Stimulated activated effector memory CD8-positive, alpha-beta T cell treated with anti-CD3 and anti-CD28 coated beads, Interleukin-12 subunit alpha, Interleukin-12 subunit beta, amount 100 ng/mL, for 72 hours (primary cell): ENCODE results near the gene NUDT16.
"Not testable (repeated sequence)": the region's sequence is repeated elsewhere in the genome, so short reads cannot be mapped to it uniquely, and the experiment has no call there.

Experiments
- ATAC-seq: fragments of 150-1000 bp; cut with Tn5 transposase; 2 replicates; pipeline ENCODE4 v1.10.0; 2021
- DNase-seq, 2 donors: peaks; one replicate each; pipeline ENCODE4 v3.0.0; 2021 to 2022; ENCODE audit warnings: low spot score in 2 of 2
- H3K27ac Mint-ChIP-seq: one replicate; pipeline ENCODE4 v1.8.0; 2022; ENCODE audit warnings: mild to moderate bottlenecking, mixed read lengths
- H3K36me3 Mint-ChIP-seq: one replicate; pipeline ENCODE4 v1.8.0; 2022; ENCODE audit warnings: mild to moderate bottlenecking, mixed read lengths
- H3K4me1 Mint-ChIP-seq: one replicate; pipeline ENCODE4 v1.8.0; 2022; ENCODE audit warnings: mixed read lengths
- H3K4me3 Mint-ChIP-seq: one replicate; pipeline ENCODE4 v1.8.0; 2022; ENCODE audit warnings: mild to moderate bottlenecking, mixed read lengths
- H3K9me3 Mint-ChIP-seq: one replicate; pipeline ENCODE4 v1.8.0; 2022; ENCODE audit warnings: mixed read lengths

The NUDT16 gene

DNA sequence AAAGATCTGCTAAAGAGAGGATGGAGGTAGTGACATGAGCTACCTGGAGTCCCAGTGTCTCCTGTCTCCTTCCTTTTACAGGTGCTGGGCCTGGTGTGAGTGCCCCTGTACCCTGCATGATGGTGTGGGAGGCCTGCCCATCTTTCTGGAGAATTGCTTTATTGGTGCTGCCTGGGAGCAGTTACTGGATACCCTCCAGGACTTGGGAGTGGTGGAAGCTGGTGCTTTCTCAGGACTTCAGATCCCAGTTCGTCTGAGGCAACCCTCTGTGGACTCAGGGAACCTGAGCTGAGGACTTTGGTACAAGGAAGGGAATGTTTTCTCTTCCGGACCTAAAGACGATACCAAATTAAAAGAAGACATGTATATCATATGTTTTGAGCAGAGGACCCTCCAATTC, 18.3 kb upstream of the NUDT16 start:
- no peaks in the 10 kb centered on the region for H3K9me3 Mint-ChIP-seq
- H3K27ac Mint-ChIP-seq, result no peak overlapping the region
- H3K4me3 Mint-ChIP-seq, result no peak overlapping the region
- ATAC-seq (no peak), DNase-seq (no peak)
- peaks cover 4% of the 10 kb centered on the region for H3K36me3 Mint-ChIP-seq
- peaks cover 15% of the 10 kb centered on the region for H3K4me1 Mint-ChIP-seq

DNA sequence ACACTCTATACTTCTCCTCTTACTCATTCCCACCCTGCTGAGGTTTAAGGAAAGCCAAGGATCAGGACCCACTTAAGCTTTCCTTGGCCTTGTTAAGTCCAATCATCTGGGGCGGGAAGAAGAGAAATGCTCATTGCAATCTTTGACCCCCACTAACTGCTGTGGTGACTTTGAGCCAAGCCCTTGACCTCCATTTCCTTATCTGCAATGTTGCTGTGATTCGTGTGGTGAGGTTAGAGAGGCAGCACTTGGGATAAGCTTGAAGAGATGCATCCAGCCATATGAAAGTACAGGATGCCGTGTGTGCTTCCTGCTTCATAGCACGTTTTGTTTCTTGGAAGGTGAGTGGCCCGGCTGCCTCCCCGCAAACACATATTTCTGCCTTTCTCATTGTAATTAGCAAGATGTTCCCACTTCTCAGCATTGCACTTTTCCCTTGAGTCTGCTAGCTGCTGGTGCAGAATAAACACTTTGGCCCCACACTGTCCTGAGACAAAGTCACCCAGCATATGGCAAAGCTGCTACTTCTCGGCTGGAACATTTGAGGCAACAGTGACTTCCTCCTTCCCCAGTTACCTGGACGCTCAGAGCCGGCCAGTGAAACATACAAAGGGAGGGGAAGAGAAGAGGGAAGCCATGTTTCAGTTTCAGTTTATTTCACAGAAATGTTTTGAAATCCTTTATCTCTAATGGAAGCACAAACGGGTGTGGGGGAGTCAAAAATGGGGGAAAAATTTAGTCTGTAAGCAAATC, 10.5 kb upstream of the NUDT16 start:
- DNase-seq, result no peak
- no peaks in the 10 kb centered on the region for H3K9me3 Mint-ChIP-seq
- H3K4me1 Mint-ChIP-seq, result no peaks in the 10 kb centered on the region
- no peak overlapping the region for H3K27ac Mint-ChIP-seq
- ATAC-seq, result no peak
- no peak overlapping the region for H3K4me3 Mint-ChIP-seq
- no peaks in the 10 kb centered on the region for H3K36me3 Mint-ChIP-seq

DNA sequence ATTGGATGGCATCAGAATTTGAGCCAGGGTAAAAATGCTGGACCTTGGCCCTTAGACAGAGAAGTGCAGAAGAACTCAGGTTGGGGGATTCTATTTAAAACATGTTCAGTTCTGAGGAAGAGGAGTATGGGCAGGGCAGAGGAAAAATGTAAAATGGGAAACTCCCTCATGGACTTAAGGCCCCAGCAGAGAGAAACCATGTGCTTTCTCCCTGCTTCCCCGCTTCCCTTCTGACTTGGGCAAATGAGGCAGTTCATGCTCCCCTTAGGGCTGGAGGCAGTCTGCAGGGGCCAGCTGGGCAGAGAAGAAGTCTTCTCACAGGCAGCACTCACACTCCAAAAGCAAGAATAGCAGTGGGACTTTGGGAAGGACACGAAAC, 9.9 kb upstream of the NUDT16 start:
- no peak overlapping the region for H3K27ac Mint-ChIP-seq
- DNase-seq (no peak), ATAC-seq (no peak)
- no peaks in the 10 kb centered on the region for H3K4me1 Mint-ChIP-seq
- no peaks in the 10 kb centered on the region for H3K36me3 Mint-ChIP-seq
- H3K4me3 Mint-ChIP-seq, result no peak overlapping the region
- no peaks in the 10 kb centered on the region for H3K9me3 Mint-ChIP-seq

DNA sequence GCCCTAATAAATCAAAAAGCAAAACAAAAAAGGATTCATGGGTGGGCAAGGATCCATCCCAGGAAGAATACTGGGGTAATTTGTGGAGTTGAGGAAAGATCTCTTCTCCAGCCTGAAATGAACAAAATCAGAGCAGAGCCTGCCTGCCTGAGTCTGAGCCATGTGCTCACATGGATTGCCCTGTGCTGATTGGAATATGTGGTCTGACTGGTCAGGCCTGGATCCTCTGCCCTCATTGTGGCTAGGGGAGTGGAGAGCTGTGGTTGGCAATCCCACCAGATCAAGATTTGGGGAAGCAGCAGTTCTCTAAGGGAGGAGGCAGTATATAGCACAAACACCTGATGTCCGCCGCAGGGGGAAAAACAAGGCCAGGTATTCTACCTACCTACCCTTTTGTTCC, 6.8 kb upstream of the NUDT16 start:
- Mint-ChIP-seq H3K27ac (no peak overlapping the region), H3K36me3 (no peaks in the 10 kb centered on the region), H3K4me1 (no peaks in the 10 kb centered on the region), H3K4me3 (no peak overlapping the region), H3K9me3 (no peaks in the 10 kb centered on the region)
- ATAC-seq (no peak), DNase-seq (no peak)

DNA sequence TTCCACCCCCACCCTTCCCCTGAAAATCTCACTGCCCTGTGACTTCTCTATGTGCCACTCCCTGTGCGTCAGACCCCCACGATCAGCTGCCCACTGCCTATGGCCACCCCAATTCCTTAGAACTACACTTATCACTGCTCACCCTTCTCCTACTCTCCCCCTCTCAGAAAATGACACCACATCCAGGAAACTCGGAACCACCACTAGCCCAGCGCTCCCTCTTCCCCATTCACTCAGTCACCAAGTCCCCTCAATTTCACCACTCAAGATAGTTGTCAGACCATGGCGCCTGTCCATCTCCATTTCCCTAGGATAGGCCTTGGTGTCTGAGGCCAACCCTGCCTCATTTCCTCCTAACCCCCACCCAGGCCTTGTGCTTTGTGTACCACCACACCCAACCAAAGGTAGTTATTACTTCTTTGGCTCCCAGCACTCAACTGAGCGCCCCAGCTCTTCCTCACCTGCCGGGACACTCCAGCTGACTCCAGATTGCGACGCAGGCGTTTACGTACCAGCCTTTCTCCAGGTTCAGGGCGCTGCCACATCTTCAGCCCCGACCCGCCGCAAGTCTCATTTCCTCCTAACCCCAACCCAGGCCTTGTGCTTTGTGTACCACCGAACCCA, 641 bp upstream of the NUDT16 start:
- peaks cover 35% of the 10 kb centered on the region for H3K4me1 Mint-ChIP-seq
- not testable (repeated sequence) for H3K9me3 Mint-ChIP-seq, ATAC-seq, DNase-seq
- H3K27ac Mint-ChIP-seq, result peak overlapping the region; percentile 94
- H3K36me3 Mint-ChIP-seq, result peaks cover 18% of the 10 kb centered on the region
- peak overlapping the region; percentile 91 for H3K4me3 Mint-ChIP-seq

DNA sequence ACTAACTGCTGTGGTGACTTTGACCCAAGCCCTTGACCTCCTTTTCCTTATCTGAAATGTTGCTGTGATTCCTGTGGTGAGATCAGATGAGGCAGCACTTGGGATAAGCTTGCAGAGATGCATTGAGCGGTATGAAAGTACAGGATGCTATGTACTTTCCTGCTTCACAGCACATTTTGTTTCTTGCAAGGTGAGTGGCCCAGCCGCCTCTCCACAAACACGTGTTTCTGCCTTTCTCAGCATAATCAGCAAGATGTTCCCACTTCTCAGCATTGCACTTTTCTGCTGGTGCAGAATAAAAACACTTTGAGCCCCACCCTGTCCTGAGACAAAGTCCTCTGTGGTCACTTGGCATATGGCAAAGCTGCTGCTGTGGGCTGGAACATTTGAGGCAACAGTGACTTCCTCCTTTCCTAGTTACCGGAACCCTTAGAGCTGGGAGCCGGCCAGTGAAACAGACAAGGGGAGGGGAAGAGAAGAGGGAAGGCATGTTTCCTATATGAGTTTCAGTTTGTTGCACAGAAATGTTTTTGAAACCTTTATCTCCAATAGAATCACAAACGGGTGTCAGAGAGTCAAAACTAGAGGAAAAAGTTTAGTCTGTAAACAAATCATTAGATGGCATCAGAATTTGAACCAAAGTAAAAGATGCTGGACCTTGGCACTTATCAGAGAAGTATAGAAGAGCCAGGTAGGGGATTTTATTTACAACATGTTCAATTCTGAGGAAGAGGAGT, 5.0 kb downstream of the NUDT16 start:
- Mint-ChIP-seq H3K9me3 (no peaks in the 10 kb centered on the region), H3K27ac (peak overlapping the region; percentile 67), H3K36me3 (peaks cover 9% of the 10 kb centered on the region), H3K4me1 (peaks cover 36% of the 10 kb centered on the region), H3K4me3 (no peak overlapping the region)
- ATAC-seq (no peak), DNase-seq (no peak)

DNA sequence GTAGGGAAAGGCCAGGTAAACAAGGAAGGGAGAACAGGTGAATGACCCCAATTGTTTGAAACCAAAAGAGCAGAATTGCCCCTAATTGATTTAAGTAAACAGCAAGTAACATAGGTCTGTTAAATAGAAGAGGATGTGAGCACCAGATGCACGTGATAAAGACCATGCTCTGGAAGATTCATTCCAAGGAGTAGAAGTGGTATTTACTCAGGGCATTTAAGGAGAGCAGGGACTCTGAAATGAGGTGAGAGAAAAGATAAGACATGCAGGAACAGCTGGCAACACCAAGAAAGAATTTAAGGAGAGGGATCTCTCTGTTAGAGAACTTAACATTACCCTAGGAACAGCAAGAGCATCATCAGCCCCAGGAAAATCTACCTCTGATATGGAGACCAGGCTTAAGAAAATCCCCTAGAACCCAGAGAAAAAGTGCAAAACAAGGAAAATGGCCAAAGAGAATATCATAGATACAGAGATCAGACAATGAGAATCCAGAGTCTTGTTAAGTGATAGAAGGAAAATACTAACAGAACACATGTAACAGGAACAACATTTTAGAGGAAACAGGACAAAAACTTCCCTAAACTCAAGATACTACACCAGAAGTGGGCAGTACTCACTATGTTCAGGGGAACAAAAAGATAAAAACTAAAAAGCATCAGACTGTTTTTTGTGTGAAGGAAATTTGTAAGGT, 6.4 kb downstream of the NUDT16 start:
- Mint-ChIP-seq H3K9me3 (no peaks in the 10 kb centered on the region), H3K36me3 (peaks cover 9% of the 10 kb centered on the region), H3K4me3 (no peak overlapping the region), H3K27ac (no peak overlapping the region), H3K4me1 (peaks cover 28% of the 10 kb centered on the region)
- ATAC-seq, result no peak
- DNase-seq, result no peak

DNA sequence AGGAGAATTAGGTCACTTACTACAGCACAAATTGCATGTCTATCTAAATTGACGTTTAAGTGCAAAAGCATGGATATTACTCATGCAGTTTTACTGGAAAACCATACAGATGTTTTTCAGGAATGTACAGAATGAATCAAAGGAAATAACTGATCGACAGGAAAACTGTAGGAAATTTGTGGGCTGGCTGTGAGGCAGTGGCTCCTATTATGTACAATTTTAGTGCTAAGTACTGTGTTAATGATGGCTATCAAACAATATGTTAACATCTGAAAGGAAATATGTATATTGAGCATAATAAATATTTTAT, 6.9 kb downstream of the NUDT16 start:
- Mint-ChIP-seq H3K36me3 (peaks cover 9% of the 10 kb centered on the region), H3K4me3 (no peak overlapping the region), H3K27ac (no peak overlapping the region), H3K9me3 (no peaks in the 10 kb centered on the region), H3K4me1 (peaks cover 28% of the 10 kb centered on the region)
- DNase-seq, result no peak
- no peak for ATAC-seq

DNA sequence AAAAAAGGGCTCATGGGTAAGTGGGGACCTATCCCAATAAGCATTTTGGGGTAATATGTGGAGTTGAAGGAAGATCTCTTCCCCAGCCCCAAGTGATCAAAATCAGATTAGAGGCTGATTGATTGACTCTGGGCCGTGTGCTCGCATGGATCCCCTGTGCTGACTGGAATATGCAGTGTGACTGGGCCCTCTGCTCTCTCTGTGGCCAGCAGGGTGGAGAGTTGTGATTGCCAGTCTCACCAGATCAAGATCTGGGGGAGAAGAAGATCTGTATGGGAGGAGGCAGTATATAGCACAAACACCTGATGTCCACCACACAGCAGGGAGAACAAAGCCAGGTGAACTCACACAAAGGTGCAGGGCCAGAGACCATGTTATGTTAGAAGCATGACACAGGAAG, 8.8 kb downstream of the NUDT16 start:
- H3K36me3 Mint-ChIP-seq, result no peaks in the 10 kb centered on the region
- peaks cover 12% of the 10 kb centered on the region for H3K4me1 Mint-ChIP-seq
- ATAC-seq, result no peak
- no peak overlapping the region for H3K4me3 Mint-ChIP-seq
- DNase-seq, result no peak
- no peaks in the 10 kb centered on the region for H3K9me3 Mint-ChIP-seq
- no peak overlapping the region for H3K27ac Mint-ChIP-seq

DNA sequence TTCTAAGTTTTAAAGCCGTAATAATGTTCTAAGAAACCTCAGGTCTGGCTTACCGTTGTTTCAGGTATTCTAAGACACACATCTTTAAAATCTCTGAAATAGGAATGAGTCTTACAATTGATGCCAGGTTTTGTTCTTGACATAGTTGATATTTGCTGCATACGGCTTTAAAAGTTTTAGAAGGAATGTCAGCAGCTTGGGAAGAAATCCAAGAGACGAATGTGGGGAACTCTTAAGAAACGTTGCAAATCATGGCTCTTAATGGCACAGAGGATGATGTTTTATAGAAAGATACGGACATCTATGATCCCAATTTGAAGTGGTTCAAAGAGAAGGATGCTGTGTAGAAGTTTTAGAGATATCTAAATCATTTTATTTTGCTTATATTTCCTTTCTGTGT, 11.5 kb downstream of the NUDT16 start:
- H3K36me3 Mint-ChIP-seq, result no peaks in the 10 kb centered on the region
- H3K4me3 Mint-ChIP-seq, result no peak overlapping the region
- DNase-seq (no peak), ATAC-seq (no peak)
- no peaks in the 10 kb centered on the region for H3K4me1 Mint-ChIP-seq
- no peaks in the 10 kb centered on the region for H3K9me3 Mint-ChIP-seq
- no peak overlapping the region for H3K27ac Mint-ChIP-seq

DNA sequence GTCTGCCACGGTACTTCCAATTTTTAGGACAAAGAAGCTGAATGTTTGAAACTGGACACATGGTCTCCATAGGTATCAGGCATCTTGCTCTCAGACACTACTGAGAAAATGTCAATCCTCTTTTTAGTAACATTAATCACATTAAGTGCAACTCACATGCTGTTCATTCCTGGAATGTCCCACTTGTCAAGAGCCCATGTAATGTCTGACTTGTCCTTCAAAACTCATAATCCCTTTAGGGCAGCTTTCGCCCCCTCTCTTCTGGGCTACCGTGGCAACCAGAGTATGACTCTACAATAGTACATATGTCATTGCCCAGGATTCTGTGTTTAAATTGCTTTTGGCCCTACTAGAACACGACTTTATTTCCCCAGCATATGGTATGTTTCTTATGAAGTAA, 12.3 kb downstream of the NUDT16 start:
- DNase-seq, result no peak
- no peaks in the 10 kb centered on the region for H3K36me3 Mint-ChIP-seq
- no peak overlapping the region for H3K27ac Mint-ChIP-seq
- H3K9me3 Mint-ChIP-seq, result no peaks in the 10 kb centered on the region
- no peak overlapping the region for H3K4me3 Mint-ChIP-seq
- H3K4me1 Mint-ChIP-seq, result no peaks in the 10 kb centered on the region
- ATAC-seq, result no peak

DNA sequence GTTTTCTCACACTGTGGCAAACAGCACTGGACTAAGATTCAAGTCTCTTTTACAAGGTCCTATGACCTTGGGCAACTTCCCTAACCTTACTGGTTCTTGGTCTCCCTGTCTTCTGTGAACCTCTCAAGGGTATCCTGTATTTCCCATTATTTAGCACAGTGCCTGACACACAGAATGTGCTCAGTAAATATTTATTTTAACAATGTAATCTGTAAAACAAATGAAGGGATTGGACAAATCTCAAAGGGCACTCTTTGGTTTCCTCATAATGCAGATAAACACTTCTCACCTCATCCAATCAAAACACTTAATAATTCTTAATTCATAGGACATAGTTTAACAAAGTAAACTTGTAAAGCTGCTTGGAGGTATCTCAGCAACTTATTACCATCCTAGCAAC, 12.8 kb downstream of the NUDT16 start:
- Mint-ChIP-seq H3K36me3 (no peaks in the 10 kb centered on the region), H3K4me1 (no peaks in the 10 kb centered on the region), H3K27ac (no peak overlapping the region), H3K9me3 (no peaks in the 10 kb centered on the region), H3K4me3 (no peak overlapping the region)
- ATAC-seq, result no peak
- DNase-seq, result no peak

DNA sequence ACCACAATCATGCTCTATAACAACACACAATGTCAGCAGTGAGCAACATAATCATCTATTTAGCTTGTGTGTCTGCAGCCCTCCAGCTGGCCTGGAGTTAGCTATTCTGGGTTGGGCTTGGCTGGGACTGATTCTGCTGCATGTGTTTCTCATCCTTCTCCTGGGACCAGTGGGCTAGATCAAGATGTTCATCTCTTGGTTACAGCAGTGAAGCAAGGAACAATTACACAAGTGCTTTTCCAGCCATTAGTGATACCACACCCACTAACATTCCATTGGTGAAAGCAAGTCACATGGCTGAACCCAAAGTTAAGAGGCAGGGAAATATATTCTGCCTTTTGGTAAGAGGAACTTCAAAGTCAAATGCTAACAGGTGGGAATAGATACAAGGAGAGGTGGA, 14.6 kb downstream of the NUDT16 start:
- ATAC-seq (no peak), DNase-seq (no peak)
- Mint-ChIP-seq H3K4me3 (no peak overlapping the region), H3K4me1 (no peaks in the 10 kb centered on the region), H3K9me3 (no peaks in the 10 kb centered on the region), H3K27ac (no peak overlapping the region), H3K36me3 (no peaks in the 10 kb centered on the region)

DNA sequence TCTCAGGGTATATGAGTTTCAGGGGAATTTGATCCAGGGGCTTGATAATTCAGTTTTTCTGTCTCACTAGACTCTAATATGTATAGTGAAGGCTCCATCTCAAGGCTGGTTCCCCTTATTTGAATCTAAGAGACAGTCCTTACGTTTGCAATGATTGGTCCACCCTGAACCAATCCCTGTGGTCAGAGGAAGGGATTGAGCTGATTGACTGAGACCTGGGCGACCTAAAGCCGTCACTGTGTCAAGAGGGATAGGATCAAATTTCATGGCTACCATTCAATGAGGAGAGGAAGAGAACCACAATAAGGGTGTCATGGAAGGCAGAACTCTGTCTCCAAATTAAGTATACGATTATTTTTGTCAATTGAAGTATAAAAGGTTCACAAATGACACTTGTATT, 16.3 kb downstream of the NUDT16 start:
- Mint-ChIP-seq H3K4me3 (no peak overlapping the region), H3K4me1 (no peaks in the 10 kb centered on the region), H3K27ac (no peak overlapping the region), H3K36me3 (no peaks in the 10 kb centered on the region), H3K9me3 (no peaks in the 10 kb centered on the region)
- no peak for DNase-seq
- no peak for ATAC-seq

DNA sequence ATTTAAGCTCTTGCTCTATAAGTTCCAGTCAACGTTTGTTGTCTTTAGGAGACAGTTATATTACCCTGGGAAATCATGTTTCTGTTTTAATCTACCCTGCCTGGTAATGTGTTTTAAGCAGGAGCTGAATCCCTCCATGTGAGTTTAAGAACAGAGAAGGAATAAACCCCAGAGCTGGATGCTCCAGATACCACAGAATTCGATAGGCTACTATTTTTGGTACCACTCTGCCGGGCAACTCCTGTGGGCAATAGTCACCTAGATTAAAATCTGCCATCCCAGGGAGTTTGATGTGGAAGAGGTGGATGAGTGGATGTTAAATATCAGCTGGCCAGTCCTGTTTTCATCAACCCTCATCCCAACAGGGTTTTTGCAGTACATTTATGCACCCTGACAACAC, 20.4 kb downstream of the NUDT16 start:
- no peak for ATAC-seq
- Mint-ChIP-seq H3K4me3 (no peak overlapping the region), H3K36me3 (no peaks in the 10 kb centered on the region), H3K4me1 (no peaks in the 10 kb centered on the region), H3K9me3 (no peaks in the 10 kb centered on the region), H3K27ac (no peak overlapping the region)
- no peak for DNase-seq
